SK-N-SH (cell line): ENCODE results near the gene PROP1. TPM values are rescaled to one million over a fixed set of nuclear protein-coding genes. Genes with fewer than 3 reads are reported as not detected.

ENCODE experiments used
- CTCF ChIA-PET: fragments of 300-600, 350-600 bp; formaldehyde crosslinking; extraction: SDS; loops from one replicate; lab custom pipeline; 2021; lab: Yijun Ruan, JAX
- POLR2A ChIA-PET: fragments of 350-600 bp; sonication (Branson Sonifier 250); formaldehyde crosslinking; extraction: SDS; loops from one replicate; lab custom pipeline; 2020; ENCODE audit warnings: antibody characterized with exemption, inconsistent platforms; lab: Yijun Ruan, JAX
- DNase-seq: peaks from one replicate; pipeline ENCODE4 v3.0.0; 2012
- H2AFZ ChIP-seq: fragments of 200-600 bp; sonication (generic); 2 replicates; pipeline ENCODE4 v1.8.1; 2016; ENCODE audit warnings: antibody characterized with exemption, mild to moderate bottlenecking, low read depth
- H3F3A ChIP-seq: fragments of 200-600 bp; sonication (generic); replicated peaks from 2 replicates; pipeline ENCODE3; 2016; ENCODE audit warnings: antibody characterized with exemption, mild to moderate bottlenecking; ENCODE audit not compliant: insufficient read depth
- H3K27ac ChIP-seq, 2 experiments: fragments of 200-500 bp in 1 of 2; fragments of 200-600 bp in 1 of 2; sonication (Bioruptor generic) in 1 of 2; sonication (generic), shearing (Covaris generic) in 1 of 2; 2 replicates each; pipeline versions ENCODE4 v1.5.1 to v1.6.1; 2014 to 2016; ENCODE audit warnings: low read depth in 2 of 2, inconsistent platforms in 1 of 2, low read length in 1 of 2, mild to moderate bottlenecking in 1 of 2, mixed read lengths in 1 of 2
- H3K27me3 ChIP-seq: fragments of 200-600 bp; sonication (generic), shearing (Covaris generic); 2 replicates; pipeline ENCODE4 v1.6.1; 2016; ENCODE audit warnings: mixed run types; ENCODE audit not compliant: insufficient read depth
- H3K36me3 ChIP-seq, 2 experiments: fragments of 200-500 bp in 1 of 2; fragments of 200-600 bp in 1 of 2; sonication (Bioruptor generic) in 1 of 2; sonication (generic) in 1 of 2; replicated peaks in 1 of 2; 2 replicates each; pipeline versions ENCODE3 to v1.5.1; 2014 to 2016; ENCODE audit warnings: low read length in 1 of 2, mild to moderate bottlenecking in 1 of 2; ENCODE audit not compliant: insufficient read depth in 2 of 2, control insufficient read depth in 1 of 2
- H3K4me1 ChIP-seq, 2 experiments: fragments of 200-500 bp in 1 of 2; fragments of 200-600 bp in 1 of 2; sonication (Bioruptor generic) in 1 of 2; sonication (generic), shearing (Covaris generic) in 1 of 2; 2 replicates each; pipeline versions ENCODE4 v1.5.1 to v1.6.1; 2014 to 2016; ENCODE audit warnings: low read depth in 1 of 2, low read length in 1 of 2, mixed run types in 1 of 2; ENCODE audit not compliant: insufficient read depth in 2 of 2, control insufficient read depth in 1 of 2
- H3K4me2 ChIP-seq: fragments of 200-600 bp; sonication (generic), shearing (Covaris generic); 2 replicates; pipeline ENCODE4 v1.6.1; 2017; ENCODE audit warnings: mixed run types
- H3K4me3 ChIP-seq, 2 experiments: fragments of 200-500 bp in 1 of 2; fragments of 200-600 bp in 1 of 2; sonication (Bioruptor generic) in 1 of 2; sonication (generic), shearing (Covaris generic) in 1 of 2; 2 replicates each; pipeline versions ENCODE4 v1.5.1 to v1.8.1; 2014 to 2016; ENCODE audit warnings: low read depth in 2 of 2, inconsistent platforms in 1 of 2, low read length in 1 of 2, mild to moderate bottlenecking in 1 of 2, mixed read lengths in 1 of 2, moderate library complexity in 1 of 2
- H3K79me2 ChIP-seq: fragments of 200-600 bp; sonication (generic); 2 replicates; pipeline ENCODE4 v1.8.1; 2017; ENCODE audit warnings: mild to moderate bottlenecking; ENCODE audit not compliant: insufficient read depth
- H3K9ac ChIP-seq: fragments of 200-600 bp; sonication (generic); 2 replicates; pipeline ENCODE4 v1.6.1; 2017; ENCODE audit warnings: mixed run types
- H3K9me2 ChIP-seq: fragments of 200-600 bp; sonication (generic); 2 replicates; pipeline ENCODE4 v1.6.1; 2017; ENCODE audit warnings: mixed run types
- H3K9me3 ChIP-seq: fragments of 200-600 bp; sonication (generic); 2 replicates; pipeline ENCODE4 v1.6.1; 2017; ENCODE audit warnings: mixed run types, mild to moderate bottlenecking, moderate library complexity
- H4K20me1 ChIP-seq: fragments of 200-600 bp; sonication (generic); 2 replicates; pipeline ENCODE4 v1.6.1; 2017; ENCODE audit warnings: mild to moderate bottlenecking, mixed run types; ENCODE audit not compliant: insufficient read depth
- CTCF ChIP-seq: fragments of 200-600 bp; sonication (generic); IDR thresholded peaks from 2 replicates; pipeline ENCODE4 v1.6.1; 2017; ENCODE audit warnings: antibody characterized with exemption, mild to moderate bottlenecking, moderate library complexity
- ELF1 ChIP-seq: IDR thresholded peaks from 2 replicates; pipeline ENCODE4 v1.4.0; 2012
- EZH2phosphoT487 ChIP-seq: fragments of 200-600 bp; sonication (generic); IDR thresholded peaks from 2 replicates; pipeline ENCODE4 v1.6.1; 2017; ENCODE audit warnings: low read depth, mixed run types, mild to moderate bottlenecking, antibody characterized with exemption, moderate library complexity, borderline replicate concordance
- FOXM1 ChIP-seq: IDR thresholded peaks from 2 replicates; pipeline ENCODE4 v1.4.0; 2012; ENCODE audit warnings: low read depth, mild to moderate bottlenecking
- GABPA ChIP-seq: IDR thresholded peaks from 2 replicates; pipeline ENCODE4 v1.4.0; 2012; ENCODE audit warnings: low read depth, mild to moderate bottlenecking
- JUND ChIP-seq: IDR thresholded peaks from 2 replicates; pipeline ENCODE4 v1.4.0; 2012
- MEF2A ChIP-seq: IDR thresholded peaks from 2 replicates; pipeline ENCODE4 v1.4.0; 2012; ENCODE audit warnings: low read depth, borderline replicate concordance
- MXI1 ChIP-seq: IDR thresholded peaks from 2 replicates; pipeline ENCODE4 v1.6.1; 2012; ENCODE audit warnings: mild to moderate bottlenecking, low read depth, low read length, improper control_type of control experiment
- NRF1 ChIP-seq: IDR thresholded peaks from 2 replicates; pipeline ENCODE4 v1.6.1; 2012; ENCODE audit warnings: low read depth, mild to moderate bottlenecking, low read length
- PBX3 ChIP-seq: IDR thresholded peaks from 2 replicates; pipeline ENCODE4; 2012
- RCOR1 ChIP-seq: fragments of 150-350 bp; IDR thresholded peaks from 2 replicates; pipeline ENCODE4 v1.6.1; 2017; ENCODE audit warnings: antibody characterized with exemption, low read length
- REST ChIP-seq: IDR thresholded peaks from 2 replicates; pipeline ENCODE4 v1.6.1; 2012; ENCODE audit warnings: mild to moderate bottlenecking, low read depth, low read length, moderate library complexity
- RXRA ChIP-seq: IDR thresholded peaks from 2 replicates; pipeline ENCODE4 v1.4.0; 2012; ENCODE audit warnings: low read depth, mild to moderate bottlenecking, borderline replicate concordance
- SIN3A ChIP-seq: IDR thresholded peaks from 2 replicates; pipeline ENCODE4 v1.6.1; 2012; ENCODE audit warnings: low read depth, mild to moderate bottlenecking, low read length, moderate library complexity, borderline replicate concordance
- SMC3 ChIP-seq: IDR thresholded peaks from 2 replicates; pipeline ENCODE4 v1.6.1; 2012; ENCODE audit warnings: low read depth, low read length, improper control_type of control experiment
- YY1 ChIP-seq: IDR thresholded peaks from 2 replicates; pipeline ENCODE4 v1.4.0; 2012; ENCODE audit warnings: low read depth, mild to moderate bottlenecking
- WGBS: methylation state at CpG from one replicate; pipeline ENCODE4 v1.1.6; 2017; ENCODE audit warnings: low lambda C conversion rate; 5-methylcytosine and 5-hydroxymethylcytosine counted together
- polyA plus RNA-seq, 3 experiments: library from polyadenylated mRNA; depleted of rRNA; stranded (reverse); fragments of >200 nt; gene quantifications; 2 replicates each; pipeline ENCODE4 v1.2.3, GENCODE V29; 2012
- TF ChIP-seq, protein P1 (sequence below): IDR thresholded peaks from 2 replicates; pipeline ENCODE4 v1.4.0; 2012; ENCODE audit warnings: low read depth, borderline replicate concordance

PROP1 gene
- polyA plus RNA-seq, 1 of the 3 experiments (the other 2 are of a cell fraction): not detected

DNA sequence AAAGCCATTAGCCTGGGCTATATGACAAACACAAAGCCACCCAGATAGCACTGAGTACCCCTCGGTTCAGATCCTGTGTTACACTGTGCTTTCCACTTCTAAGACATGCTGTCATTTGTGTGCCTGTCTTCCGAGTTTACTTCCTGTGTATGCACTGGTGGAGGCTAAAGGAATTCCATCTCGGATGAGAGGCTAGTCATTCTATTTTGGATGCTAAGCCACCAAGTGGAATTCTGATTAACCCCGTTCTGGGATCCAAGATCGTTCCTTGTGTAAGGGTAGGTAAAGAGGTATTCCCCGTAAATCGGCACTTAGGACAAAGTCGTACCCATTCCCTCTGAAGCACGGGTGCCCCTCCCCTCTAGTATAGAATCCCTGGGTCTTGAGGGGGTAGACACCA, 8.7 kb downstream of the PROP1 start:
- Histone ChIP-seq H3K27me3 (peaks cover 43% of the 10 kb centered on the region), H3K9me3 (no peaks in the 10 kb centered on the region), H3K9me2 (no peaks in the 10 kb centered on the region), H3K9ac (no peak overlapping the region), H3K4me1 (no peaks in the 10 kb centered on the region), H3F3A (no peaks in the 10 kb centered on the region), H3K4me2 (no peak overlapping the region), H3K27ac (no peak overlapping the region), H4K20me1 (no peaks in the 10 kb centered on the region), H3K79me2 (no peaks in the 10 kb centered on the region), H3K4me3 (no peak overlapping the region), H3K36me3 (no peaks in the 10 kb centered on the region), H2AFZ (no peak overlapping the region)
- ChIA-PET POLR2A (no interaction called here), CTCF (no interaction called here)
- DNase-seq: no peak
- TF ChIP-seq GABPA (no peak), CTCF (no peak), RCOR1 (no peak), NRF1 (no peak), FOXM1 (no peak), MEF2A (no peak), YY1 (no peak), ELF1 (no peak), EZH2phosphoT487 (no peak)
- WGBS: 45% methylated on average over 9 of the region's 9 CpGs

- no peaks in the 10 kb centered on the region for H3K79me2 ChIP-seq
- H3K9me3 ChIP-seq: no peaks in the 10 kb centered on the region
- ChIA-PET POLR2A (no interaction called here), CTCF (no interaction called here)
- H3K27ac ChIP-seq: no peak overlapping the region
- H3K4me1 ChIP-seq: no peaks in the 10 kb centered on the region
- H4K20me1 ChIP-seq: no peaks in the 10 kb centered on the region
- H3K4me2 ChIP-seq: peak overlapping the region; percentile 30; the same call in 1 of the 2 replicates
- WGBS: 21% methylated on average over 22 of the region's 50 CpGs
- no peaks in the 10 kb centered on the region for H3K36me3 ChIP-seq
- DNase-seq: no peak
- TF ChIP-seq, protein P1, sequence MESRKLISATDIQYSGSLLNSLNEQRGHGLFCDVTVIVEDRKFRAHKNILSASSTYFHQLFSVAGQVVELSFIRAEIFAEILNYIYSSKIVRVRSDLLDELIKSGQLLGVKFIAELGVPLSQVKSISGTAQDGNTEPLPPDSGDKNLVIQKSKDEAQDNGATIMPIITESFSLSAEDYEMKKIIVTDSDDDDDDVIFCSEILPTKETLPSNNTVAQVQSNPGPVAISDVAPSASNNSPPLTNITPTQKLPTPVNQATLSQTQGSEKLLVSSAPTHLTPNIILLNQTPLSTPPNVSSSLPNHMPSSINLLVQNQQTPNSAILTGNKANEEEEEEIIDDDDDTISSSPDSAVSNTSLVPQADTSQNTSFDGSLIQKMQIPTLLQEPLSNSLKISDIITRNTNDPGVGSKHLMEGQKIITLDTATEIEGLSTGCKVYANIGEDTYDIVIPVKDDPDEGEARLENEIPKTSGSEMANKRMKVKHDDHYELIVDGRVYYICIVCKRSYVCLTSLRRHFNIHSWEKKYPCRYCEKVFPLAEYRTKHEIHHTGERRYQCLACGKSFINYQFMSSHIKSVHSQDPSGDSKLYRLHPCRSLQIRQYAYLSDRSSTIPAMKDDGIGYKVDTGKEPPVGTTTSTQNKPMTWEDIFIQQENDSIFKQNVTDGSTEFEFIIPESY: no peak
- no peak for TF ChIP-seq EZH2phosphoT487
- TF ChIP-seq SMC3: no peak
- TF ChIP-seq SIN3A: no peak
- no peak for TF ChIP-seq PBX3
- TF ChIP-seq JUND: no peak
- TF ChIP-seq GABPA: no peak
- no peak for TF ChIP-seq REST
- no peak for TF ChIP-seq MXI1
- TF ChIP-seq NRF1: no peak
- TF ChIP-seq RXRA: no peak
- no peaks in the 10 kb centered on the region for H3K9me2 ChIP-seq
- no peaks in the 10 kb centered on the region for H3F3A ChIP-seq
- H3K27me3 ChIP-seq: peaks cover 43% of the 10 kb centered on the region
- no peak overlapping the region for H3K9ac ChIP-seq
- H3K4me3 ChIP-seq: 0 out of 4 replicates have a peak overlapping the region, but pooled peaks of 1 of the 2 experiments have one; percentile 21
- 0 out of 2 replicates have a peak overlapping the region, but pooled peaks have one; percentile 17 for H2AFZ ChIP-seq
Measured at GRCh38 chr5:177985430-177986040, 10.5 kb downstream of the PROP1 start.
